ENCODE measurements around the gene VSX2. TPM values are rescaled to one million over a fixed set of nuclear protein-coding genes. Genes with fewer than 3 reads are reported as not detected.

VSX2 gene
- total RNA-seq, 1 donor from 2014 or later, result not detected

DNA sequence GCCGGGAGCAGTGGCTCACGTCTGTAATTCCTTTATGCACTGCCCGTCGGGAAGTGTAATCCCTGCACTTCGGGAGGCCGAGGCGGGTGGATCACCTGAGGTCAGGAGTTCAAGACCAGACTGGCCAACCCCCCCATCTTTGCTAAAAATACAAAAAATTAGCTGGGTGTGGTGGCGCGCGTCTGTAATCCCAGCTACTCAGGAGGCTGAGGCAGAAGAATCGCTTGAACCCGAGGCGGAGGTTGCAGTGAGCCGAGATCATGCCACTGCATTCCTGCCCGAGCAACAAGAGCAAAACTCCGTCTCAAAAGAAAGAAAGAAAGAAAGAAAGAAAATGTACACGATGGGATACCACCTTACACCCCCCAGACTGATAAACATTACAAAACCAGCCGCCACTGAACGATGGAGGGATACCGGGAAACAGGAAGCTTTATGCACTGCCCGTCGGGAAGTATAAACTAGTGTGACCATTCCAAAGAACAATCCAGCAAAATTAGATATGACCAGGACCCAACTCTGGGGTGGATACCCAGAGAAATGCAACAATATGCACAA lies 62.4 kb downstream of the VSX2 start:
- no peak for DNase-seq (ENCODE audit: low read depth)

DNA sequence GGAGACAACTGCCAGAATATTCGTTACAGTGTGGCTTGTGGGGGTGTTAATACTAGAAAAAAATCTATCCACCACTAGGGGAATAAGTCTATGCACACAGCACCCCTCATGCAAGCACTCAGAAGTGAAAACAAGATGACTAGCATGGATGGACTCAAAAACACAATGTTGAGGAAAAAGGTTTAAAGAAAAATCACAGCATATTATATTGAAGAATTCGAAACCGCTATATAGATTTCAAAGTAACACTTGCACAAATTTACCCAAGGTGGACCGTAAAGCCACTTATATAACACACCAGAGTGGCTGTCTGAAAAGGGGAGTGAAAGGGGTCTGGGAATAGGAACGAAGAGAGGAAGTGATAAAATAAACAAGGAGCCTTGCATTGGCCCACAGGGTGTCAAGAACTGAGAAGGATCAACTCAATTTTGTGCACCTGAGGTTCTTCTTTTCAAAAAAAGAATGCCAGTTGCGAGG lies 62.9 kb downstream of the VSX2 start:
- DNase-seq (ENCODE audit: low read depth), result peak; percentile 65

- DNase-seq (ENCODE audit: low read depth), result peak; percentile 97
Measured at GRCh38 chr14:74302634-74303569, 63.7 kb downstream of the VSX2 start, which contains the start of gene ABCD4. Gene ABCD4, minus strand, starts transcription at chr14:74302934. Its CDS starts 22 bp downstream, at chr14:74302912.

- no peak for DNase-seq (ENCODE audit: low read depth)
Measured at GRCh38 chr14:74308695-74309094, 69.4 kb downstream of the VSX2 start.

DNA sequence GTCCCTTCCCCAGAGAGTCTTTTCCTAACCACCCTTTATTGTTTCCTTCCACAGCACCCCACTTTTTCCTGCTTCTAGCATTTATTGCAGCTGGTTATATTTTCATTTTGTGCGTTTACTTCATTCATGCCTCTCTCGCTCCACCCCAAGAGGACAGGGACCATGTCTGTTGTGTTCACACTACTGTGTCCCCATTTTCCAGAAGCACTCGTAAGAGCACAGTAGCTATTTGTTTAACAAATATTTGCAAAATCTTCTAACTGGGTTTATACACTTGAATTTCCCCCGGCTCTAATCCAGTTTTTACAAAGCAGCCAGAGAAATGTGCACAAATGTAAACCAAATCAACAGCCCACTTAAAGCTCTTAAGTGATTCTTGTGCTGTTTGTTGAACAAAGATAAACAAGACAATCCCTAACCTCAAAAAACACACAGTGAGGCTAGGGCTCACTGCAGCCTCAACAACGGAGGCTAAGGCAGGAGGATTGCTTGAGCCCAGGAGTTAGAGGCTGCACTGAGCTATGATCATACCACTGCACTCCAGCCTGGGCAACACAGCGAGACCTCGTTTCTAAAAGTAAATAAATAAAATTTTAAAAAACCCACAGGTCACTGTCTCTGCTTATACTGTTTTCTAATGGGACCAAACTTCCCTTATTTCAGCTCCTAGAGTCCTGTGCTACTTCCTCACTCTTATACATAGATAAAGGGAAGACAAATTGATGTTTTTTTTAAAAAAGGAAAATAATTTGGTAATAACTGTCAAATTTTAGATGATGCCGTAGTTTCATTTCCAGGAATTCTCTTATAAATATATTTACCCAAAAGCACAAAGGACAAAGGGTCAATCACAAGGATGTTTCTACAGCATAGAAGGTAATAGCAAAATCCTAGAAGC lies 70.1 kb downstream of the VSX2 start:
- DNase-seq (ENCODE audit: low read depth), result no peak

DNA sequence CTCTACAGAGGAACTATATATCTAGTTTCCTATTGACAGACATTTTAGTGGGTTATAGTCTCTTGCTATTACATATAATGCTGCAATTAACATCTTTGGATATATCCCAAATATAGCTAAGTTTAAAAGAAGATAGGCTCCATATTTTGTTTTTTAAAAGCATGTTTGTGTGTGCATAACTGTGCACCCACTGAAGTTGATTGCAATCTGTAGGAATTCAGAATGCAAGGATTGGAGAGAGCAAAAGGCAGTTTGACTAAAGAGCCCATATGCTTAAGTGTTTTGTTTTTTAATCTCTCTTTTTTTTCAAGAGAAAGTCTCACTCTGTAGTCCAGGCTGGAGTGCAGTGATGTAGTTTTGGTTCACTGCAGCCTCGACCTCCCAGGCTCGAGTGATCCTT lies 72.9 kb downstream of the VSX2 start:
- no peak for DNase-seq (ENCODE audit: low read depth)

Other genes starting within 250 kb of the VSX2 start
- gene ENTPD5, start 220.2 kb upstream of the VSX2 start, total RNA-seq, result 7.4 and 8.4 TPM in 2 replicates
- gene BBOF1, start 220.1 kb upstream of the VSX2 start, total RNA-seq, result 6.4 and 7.8 TPM in 2 replicates
- gene ALDH6A1, start 155.0 kb upstream of the VSX2 start, total RNA-seq, result 14.9 and 16.8 TPM in 2 replicates
- 6.5 and 7.5 TPM in 2 replicates for gene LIN52, start 154.5 kb upstream of the VSX2 start, total RNA-seq
- gene ABCD4, start 63.5 kb downstream of the VSX2 start, total RNA-seq, result 20.0 and 26.4 TPM in 2 replicates
- gene VRTN, start 109.0 kb downstream of the VSX2 start, total RNA-seq, result not detected in 2 replicates
- 0.24 TPM in 1 of 2 replicates, not detected in the other for gene SYNDIG1L, start 186.8 kb downstream of the VSX2 start, total RNA-seq